ENCODE data around the gene WFIKKN2.

WFIKKN2 gene

DNA sequence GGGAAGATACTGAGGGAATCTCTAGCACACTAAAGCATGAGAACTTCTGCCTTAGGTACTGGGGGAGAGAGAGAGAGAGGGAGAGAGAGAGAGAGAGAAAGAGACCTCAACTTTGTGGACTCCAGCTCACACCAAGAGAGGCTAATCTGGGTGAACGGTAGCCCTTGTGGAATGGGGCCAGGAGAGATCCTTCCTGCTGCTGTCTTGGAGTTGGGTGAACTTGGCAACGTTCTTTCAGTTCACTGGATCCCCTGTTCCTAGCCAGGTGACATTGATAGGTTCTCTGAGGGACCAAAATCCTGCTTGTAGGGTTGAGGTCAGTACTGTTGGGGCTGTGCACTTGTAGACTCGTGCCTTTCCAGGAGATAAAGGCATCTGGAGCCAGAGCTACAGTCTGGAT lies 26.5 kb upstream of the WFIKKN2 start:
- no peaks in the 10 kb centered on the region for H3K9me3 ChIP-seq (ENCODE audit: low read length)

GRCh38 chr17:50813583-50813982 lies 21.8 kb upstream of the WFIKKN2 start:
- Histone ChIP-seq H3K4me1 (ENCODE audit: insufficient read depth, low read length, severe bottlenecking) (no peaks in the 10 kb centered on the region), H4K20me1 (ENCODE audit: insufficient read depth, low read length) (no peaks in the 10 kb centered on the region), H2AFZ (ENCODE audit: low read length) (no peak overlapping the region), H3K9ac (ENCODE audit: low read length) (no peak overlapping the region), H3F3A (ENCODE audit: insufficient read depth, low read length) (no peaks in the 10 kb centered on the region), H3K9me3 (ENCODE audit: low read length) (no peaks in the 10 kb centered on the region), H3K9me2 (ENCODE audit: low read depth, low read length) (no peaks in the 10 kb centered on the region), H3K4me2 (ENCODE audit: low read length) (no peak overlapping the region), H3K36me3 (ENCODE audit: insufficient read depth, low read length) (no peaks in the 10 kb centered on the region), H3K79me2 (ENCODE audit: insufficient read depth, low read length) (no peaks in the 10 kb centered on the region), H3K27me3 (ENCODE audit: insufficient read depth, low read length) (no peaks in the 10 kb centered on the region; the same call in 1 of the 2 replicates), H3K4me3 (ENCODE audit: low read depth, low read length, poor library complexity, severe bottlenecking) (no peak overlapping the region), H3K27ac (ENCODE audit: low read depth, low read length, poor library complexity, severe bottlenecking) (no peak overlapping the region)
- TF ChIP-seq CTCF (IDR thresholded peaks at IDR 0.05; ENCODE audit: low read length) (no peak), EZH2 (IDR thresholded peaks at IDR 0.05; ENCODE audit: borderline replicate concordance, low read length) (no peak)

More for the DNA sequence above, 26.5 kb upstream of the WFIKKN2 start:
- no peak overlapping the region for H3K9ac ChIP-seq (ENCODE audit: low read length)
- no peak overlapping the region for H2AFZ ChIP-seq (ENCODE audit: low read length)
- no peaks in the 10 kb centered on the region for H4K20me1 ChIP-seq (ENCODE audit: insufficient read depth, low read length)
- H3K27ac ChIP-seq (ENCODE audit: low read depth, low read length, poor library complexity, severe bottlenecking): no peak overlapping the region
- no peaks in the 10 kb centered on the region for H3K79me2 ChIP-seq (ENCODE audit: insufficient read depth, low read length)
- H3K4me3 ChIP-seq (ENCODE audit: low read depth, low read length, poor library complexity, severe bottlenecking): no peak overlapping the region
- no peaks in the 10 kb centered on the region for H3K4me1 ChIP-seq (ENCODE audit: insufficient read depth, low read length, severe bottlenecking)
- no peaks in the 10 kb centered on the region for H3K9me2 ChIP-seq (ENCODE audit: low read depth, low read length)
- no peaks in the 10 kb centered on the region for H3K36me3 ChIP-seq (ENCODE audit: insufficient read depth, low read length)
- TF ChIP-seq EZH2 (IDR thresholded peaks at IDR 0.05; ENCODE audit: borderline replicate concordance, low read length) (no peak), CTCF (IDR thresholded peaks at IDR 0.05; ENCODE audit: low read length) (no peak)
- H3F3A ChIP-seq (ENCODE audit: insufficient read depth, low read length): no peaks in the 10 kb centered on the region
- H3K27me3 ChIP-seq (ENCODE audit: insufficient read depth, low read length): no peaks in the 10 kb centered on the region
- H3K4me2 ChIP-seq (ENCODE audit: low read length): no peak overlapping the region

GRCh38 chr17:50815400-50815799 lies 20.0 kb upstream of the WFIKKN2 start:
- Histone ChIP-seq H3K4me3 (ENCODE audit: low read depth, low read length, poor library complexity, severe bottlenecking) (no peak overlapping the region), H3K9me3 (ENCODE audit: low read length) (no peaks in the 10 kb centered on the region), H4K20me1 (ENCODE audit: insufficient read depth, low read length) (no peaks in the 10 kb centered on the region), H3K36me3 (ENCODE audit: insufficient read depth, low read length) (no peaks in the 10 kb centered on the region), H3K27ac (ENCODE audit: low read depth, low read length, poor library complexity, severe bottlenecking) (no peak overlapping the region), H3K9me2 (ENCODE audit: low read depth, low read length) (no peaks in the 10 kb centered on the region), H3K4me1 (ENCODE audit: insufficient read depth, low read length, severe bottlenecking) (no peaks in the 10 kb centered on the region), H3K27me3 (ENCODE audit: insufficient read depth, low read length) (no peaks in the 10 kb centered on the region; the same call in 1 of the 2 replicates), H3K79me2 (ENCODE audit: insufficient read depth, low read length) (no peaks in the 10 kb centered on the region), H3F3A (ENCODE audit: insufficient read depth, low read length) (no peaks in the 10 kb centered on the region), H3K4me2 (ENCODE audit: low read length) (no peak overlapping the region), H2AFZ (ENCODE audit: low read length) (no peak overlapping the region), H3K9ac (ENCODE audit: low read length) (no peak overlapping the region)
- TF ChIP-seq EZH2 (IDR thresholded peaks at IDR 0.05; ENCODE audit: borderline replicate concordance, low read length) (no peak), CTCF (IDR thresholded peaks at IDR 0.05; ENCODE audit: low read length) (no peak)

All from OCI-LY1 (cell line).